NCI-H2196 treated with DMSO at 0.1 percent for 48 hours (cell line): ENCODE data around the gene OR4Q2.
"Not testable (repeated sequence)": the region's sequence is repeated elsewhere in the genome, so short reads cannot be mapped to it uniquely, and the experiment has no call there.

Experiments used
- DNase-seq: peaks from one replicate; lab custom pipeline; 2025; ENCODE audit not compliant: unreplicated experiment; lab: John Stamatoyannopoulos, UW

Gene OR4Q2

GRCh38 chr14:20001863-20002262, at the start of gene OR4Q2:
OR4Q2 (plus strand) TSS chr14:20002163.
- DNase-seq = no peak

- DNase-seq = not testable (repeated sequence)
Observed at GRCh38 chr14:19969735-19970134, 32.2 kb upstream of the OR4Q2 start.

- no peak for DNase-seq
Observed at GRCh38 chr14:19974844-19975243, 27.1 kb upstream of the OR4Q2 start.

GRCh38 chr14:19975291-19975690, 26.7 kb upstream of the OR4Q2 start, which contains the start of gene OR4K15:
OR4K15 (plus strand) TSS chr14:19975591; CDS start chr14:19975591, 0 bp downstream.
- no peak for DNase-seq

- DNase-seq = no peak
Observed at GRCh38 chr14:19993438-19993837, 8.5 kb upstream of the OR4Q2 start.

GRCh38 chr14:20002319-20002718, 356 bp downstream of the OR4Q2 start:
- DNase-seq = no peak

GRCh38 chr14:20008156-20008555, 6.2 kb downstream of the OR4Q2 start:
- DNase-seq = no peak

GRCh38 chr14:20019257-20019865, 17.4 kb downstream of the OR4Q2 start, which contains the start of gene OR4K14:
OR4K14 (minus strand) TSS chr14:20019307; CDS start chr14:20015193, 4,114 bp downstream.
- DNase-seq = no peak

- DNase-seq = no peak
Observed at GRCh38 chr14:20031058-20031457, 29.1 kb downstream of the OR4Q2 start.

- no peak for DNase-seq
Observed at GRCh38 chr14:20035449-20035848, 33.5 kb downstream of the OR4Q2 start.

GRCh38 chr14:20035938-20036337, 34.0 kb downstream of the OR4Q2 start, which contains the start of gene OR4K13:
OR4K13 (minus strand) TSS chr14:20036038; CDS start chr14:20034758, 1,280 bp downstream.
- DNase-seq = no peak

- DNase-seq = no peak
Observed at GRCh38 chr14:20044243-20044642, 42.3 kb downstream of the OR4Q2 start.

- DNase-seq = no peak
Observed at GRCh38 chr14:20048202-20048601, 46.2 kb downstream of the OR4Q2 start.
